Measurements from ENCODE around the gene DDX31. TPM values are rescaled to one million over a fixed set of nuclear protein-coding genes. Genes with fewer than 3 reads are reported as not detected.

Gene DDX31
- total RNA-seq, 1 donor from 2014 or later, result 4.4 TPM

- Histone ChIP-seq H3K4me1 (peaks cover 20% of the 10 kb centered on the region), H3K27me3 (ENCODE audit: low read depth) (peaks cover 100% of the 10 kb centered on the region), H3K36me3 (no peaks in the 10 kb centered on the region), H3K27ac (replicated peaks) (no peak overlapping the region), H3K4me3 (no peak overlapping the region), H3K9me3 (replicated peaks) (no peaks in the 10 kb centered on the region)
- TF ChIP-seq, protein P1, sequence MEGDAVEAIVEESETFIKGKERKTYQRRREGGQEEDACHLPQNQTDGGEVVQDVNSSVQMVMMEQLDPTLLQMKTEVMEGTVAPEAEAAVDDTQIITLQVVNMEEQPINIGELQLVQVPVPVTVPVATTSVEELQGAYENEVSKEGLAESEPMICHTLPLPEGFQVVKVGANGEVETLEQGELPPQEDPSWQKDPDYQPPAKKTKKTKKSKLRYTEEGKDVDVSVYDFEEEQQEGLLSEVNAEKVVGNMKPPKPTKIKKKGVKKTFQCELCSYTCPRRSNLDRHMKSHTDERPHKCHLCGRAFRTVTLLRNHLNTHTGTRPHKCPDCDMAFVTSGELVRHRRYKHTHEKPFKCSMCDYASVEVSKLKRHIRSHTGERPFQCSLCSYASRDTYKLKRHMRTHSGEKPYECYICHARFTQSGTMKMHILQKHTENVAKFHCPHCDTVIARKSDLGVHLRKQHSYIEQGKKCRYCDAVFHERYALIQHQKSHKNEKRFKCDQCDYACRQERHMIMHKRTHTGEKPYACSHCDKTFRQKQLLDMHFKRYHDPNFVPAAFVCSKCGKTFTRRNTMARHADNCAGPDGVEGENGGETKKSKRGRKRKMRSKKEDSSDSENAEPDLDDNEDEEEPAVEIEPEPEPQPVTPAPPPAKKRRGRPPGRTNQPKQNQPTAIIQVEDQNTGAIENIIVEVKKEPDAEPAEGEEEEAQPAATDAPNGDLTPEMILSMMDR (IDR thresholded peaks at IDR 0.05; ENCODE audit: borderline replicate concordance), result no peak
- intact Hi-C loops (cut with micrococcal nuclease), result no loop called here
- DNase-seq, result no peak
Observed at GRCh38 chr9:132578367-132578932, 91.3 kb downstream of the DDX31 start.

- DNase-seq, result no peak
- intact Hi-C loops (cut with micrococcal nuclease), result no loop called here
- H3K9me3 ChIP-seq (replicated peaks), result no peaks in the 10 kb centered on the region
- peaks cover 18% of the 10 kb centered on the region for H3K4me1 ChIP-seq
- H3K4me3 ChIP-seq, result no peak overlapping the region
- TF ChIP-seq, protein P1 (IDR thresholded peaks at IDR 0.05; ENCODE audit: borderline replicate concordance), result no peak
- H3K27me3 ChIP-seq (ENCODE audit: low read depth), result peaks cover 100% of the 10 kb centered on the region
- H3K27ac ChIP-seq (replicated peaks), result no peak overlapping the region
- H3K36me3 ChIP-seq, result no peaks in the 10 kb centered on the region
Observed at GRCh38 chr9:132577119-132577518, 92.7 kb downstream of the DDX31 start.

DNA sequence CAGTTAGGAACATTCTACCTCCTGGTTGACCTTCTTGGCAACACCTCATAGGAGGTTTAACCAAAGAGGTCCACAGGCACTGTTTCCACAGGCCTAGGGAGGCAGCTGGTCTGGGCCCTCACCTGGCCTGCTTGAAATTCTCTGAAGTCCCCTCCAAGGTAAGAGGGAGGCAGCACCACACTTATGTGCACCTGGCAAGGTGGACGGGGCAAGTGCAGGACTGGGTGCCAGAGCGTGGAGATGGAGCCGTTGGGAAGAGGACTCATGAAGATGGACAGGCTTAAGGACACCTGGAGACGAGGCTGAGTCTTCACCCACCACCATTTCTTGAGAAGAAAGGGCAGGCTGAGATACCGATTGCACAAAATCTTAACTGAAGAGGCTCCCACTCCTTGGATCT lies 94.0 kb downstream of the DDX31 start:
- intact Hi-C loops (cut with micrococcal nuclease), result no loop called here
- TF ChIP-seq, protein P1 (IDR thresholded peaks at IDR 0.05; ENCODE audit: borderline replicate concordance), result no peak
- no peaks in the 10 kb centered on the region for H3K36me3 ChIP-seq
- peaks cover 12% of the 10 kb centered on the region for H3K4me1 ChIP-seq
- DNase-seq, result no peak
- H3K27me3 ChIP-seq (ENCODE audit: low read depth), result peaks cover 88% of the 10 kb centered on the region
- H3K27ac ChIP-seq (replicated peaks), result no peak overlapping the region
- H3K4me3 ChIP-seq, result no peak overlapping the region
- no peaks in the 10 kb centered on the region for H3K9me3 ChIP-seq (replicated peaks)

DNA sequence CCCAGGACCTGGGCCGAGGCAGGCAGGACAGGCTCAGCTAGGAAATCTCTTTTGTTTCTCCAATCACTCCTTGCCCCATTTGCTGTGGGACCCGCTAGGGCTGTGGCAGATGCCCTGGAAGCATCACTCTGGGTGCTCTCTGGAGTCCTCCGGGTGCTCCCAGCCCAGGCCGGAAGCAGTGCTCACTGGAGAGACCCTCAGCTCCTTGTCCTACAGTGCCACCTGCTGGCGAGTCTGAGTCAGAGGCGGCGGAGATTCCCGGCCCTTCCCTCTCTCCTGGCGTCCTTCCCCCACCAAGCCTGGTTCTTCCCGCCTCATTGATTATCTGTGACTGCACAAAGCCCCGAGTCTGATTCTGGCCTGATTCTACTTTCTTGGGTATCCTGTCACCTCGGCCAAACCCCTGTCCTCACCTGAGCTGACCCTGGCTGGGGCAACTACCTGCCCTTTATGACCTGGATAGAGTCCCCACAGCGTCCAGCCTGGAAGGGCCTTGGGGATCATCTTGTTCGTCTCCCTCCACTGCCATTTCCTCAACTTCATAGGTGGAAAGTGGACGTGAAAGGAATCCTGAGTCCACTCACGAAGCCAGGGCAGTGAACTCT lies 94.7 kb downstream of the DDX31 start:
- peak; percentile 57 for DNase-seq
- H3K27me3 ChIP-seq (ENCODE audit: low read depth), result peaks cover 81% of the 10 kb centered on the region

DNA sequence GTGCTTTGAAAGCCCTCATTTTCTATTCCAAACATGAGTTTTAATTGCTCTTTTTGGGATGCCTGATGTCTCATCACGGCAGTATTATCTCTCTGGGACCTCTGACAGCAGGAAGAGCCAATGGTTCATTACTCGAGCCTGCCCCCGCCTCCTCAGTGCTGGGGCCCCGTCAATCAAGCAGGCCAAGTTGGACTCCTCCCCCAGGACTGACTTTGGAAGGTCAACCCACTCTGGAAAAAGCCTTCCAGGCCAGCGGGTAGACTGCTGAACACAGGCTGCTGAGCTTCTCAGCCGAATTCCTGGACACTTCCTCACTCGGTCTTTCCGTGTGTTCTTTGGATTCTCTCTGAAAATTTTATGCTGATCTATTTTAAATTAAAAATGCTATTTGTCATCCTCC lies 96.9 kb downstream of the DDX31 start:
- no peak overlapping the region for H3K27ac ChIP-seq (replicated peaks)
- no peak for DNase-seq
- intact Hi-C loops (cut with micrococcal nuclease), result no loop called here
- TF ChIP-seq, protein P1 (IDR thresholded peaks at IDR 0.05; ENCODE audit: borderline replicate concordance), result no peak
- peaks cover 59% of the 10 kb centered on the region for H3K27me3 ChIP-seq (ENCODE audit: low read depth)
- no peaks in the 10 kb centered on the region for H3K4me1 ChIP-seq
- no peaks in the 10 kb centered on the region for H3K9me3 ChIP-seq (replicated peaks)
- no peaks in the 10 kb centered on the region for H3K36me3 ChIP-seq
- no peak overlapping the region for H3K4me3 ChIP-seq

More for the DNA sequence above, 94.7 kb downstream of the DDX31 start:
- peaks cover 6% of the 10 kb centered on the region for H3K4me1 ChIP-seq
- no peak overlapping the region for H3K27ac ChIP-seq (replicated peaks)
- no peaks in the 10 kb centered on the region for H3K36me3 ChIP-seq
- no peaks in the 10 kb centered on the region for H3K9me3 ChIP-seq (replicated peaks)
- H3K4me3 ChIP-seq, result no peak overlapping the region
- TF ChIP-seq, protein P1 (IDR thresholded peaks at IDR 0.05; ENCODE audit: borderline replicate concordance), result peak; percentile 83
- intact Hi-C loops (cut with micrococcal nuclease), result no loop called here

Measured in left ventricle myocardium inferior (tissue), 1 donor.